ENCODE results near the gene GMPPA.

Gene GMPPA

DNA sequence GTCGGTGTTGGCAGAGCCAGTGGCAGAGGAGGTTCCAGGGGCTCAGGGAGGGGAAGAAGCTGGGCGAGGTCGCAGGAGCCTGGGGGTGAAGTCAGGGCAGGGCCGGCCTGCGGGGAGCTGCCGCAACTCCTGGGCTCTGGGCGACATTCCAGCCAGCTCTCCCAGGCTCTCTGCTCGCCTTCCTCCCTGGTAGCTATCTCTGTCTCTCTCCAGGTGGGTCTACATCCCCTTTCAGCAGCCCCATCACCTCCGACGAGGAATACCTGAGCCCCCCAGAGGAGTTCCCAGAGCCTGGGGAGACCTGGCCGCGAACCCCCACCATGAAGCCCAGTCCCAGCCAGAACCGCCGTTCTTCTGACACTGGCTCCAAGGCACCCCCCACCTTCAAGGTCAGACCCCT is 37.0 kb upstream of the GMPPA start:
- TF ChIP-seq OSR1 (CRISPR knock-in tag; IDR thresholded peaks at IDR 0.05) (no peak), RARB (CRISPR knock-in tag; IDR thresholded peaks at IDR 0.05) (no peak), ZC3H10 (CRISPR knock-in tag; IDR thresholded peaks at IDR 0.05) (no peak), ZFP30 (CRISPR knock-in tag; IDR thresholded peaks at IDR 0.05) (no peak), POU6F1 (CRISPR knock-in tag; IDR thresholded peaks at IDR 0.05; ENCODE audit: borderline replicate concordance, low read depth) (no peak), ISL1 (CRISPR knock-in tag; IDR thresholded peaks at IDR 0.05) (no peak)
- TF ChIP-seq, protein P1, sequence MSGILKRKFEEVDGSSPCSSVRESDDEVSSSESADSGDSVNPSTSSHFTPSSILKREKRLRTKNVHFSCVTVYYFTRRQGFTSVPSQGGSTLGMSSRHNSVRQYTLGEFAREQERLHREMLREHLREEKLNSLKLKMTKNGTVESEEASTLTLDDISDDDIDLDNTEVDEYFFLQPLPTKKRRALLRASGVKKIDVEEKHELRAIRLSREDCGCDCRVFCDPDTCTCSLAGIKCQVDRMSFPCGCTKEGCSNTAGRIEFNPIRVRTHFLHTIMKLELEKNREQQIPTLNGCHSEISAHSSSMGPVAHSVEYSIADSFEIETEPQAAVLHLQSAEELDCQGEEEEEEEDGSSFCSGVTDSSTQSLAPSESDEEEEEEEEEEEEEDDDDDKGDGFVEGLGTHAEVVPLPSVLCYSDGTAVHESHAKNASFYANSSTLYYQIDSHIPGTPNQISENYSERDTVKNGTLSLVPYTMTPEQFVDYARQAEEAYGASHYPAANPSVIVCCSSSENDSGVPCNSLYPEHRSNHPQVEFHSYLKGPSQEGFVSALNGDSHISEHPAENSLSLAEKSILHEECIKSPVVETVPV (CRISPR knock-in tag; IDR thresholded peaks at IDR 0.05), result no peak
- no peak for ATAC-seq

GRCh38 chr2:219462349-219462748 is 36.3 kb upstream of the GMPPA start:
- TF ChIP-seq ZNF565 (CRISPR knock-in tag; conservative IDR thresholded peaks at IDR 0.05; ENCODE audit: low read depth) (no peak), ISL1 (CRISPR knock-in tag; IDR thresholded peaks at IDR 0.05) (no peak), ESRRG (CRISPR knock-in tag; IDR thresholded peaks at IDR 0.05) (no peak), BACH2 (CRISPR knock-in tag; IDR thresholded peaks at IDR 0.05; ENCODE audit: borderline replicate concordance) (no peak), OSR1 (CRISPR knock-in tag; IDR thresholded peaks at IDR 0.05) (no peak), GLIS3 (CRISPR knock-in tag; IDR thresholded peaks at IDR 0.05) (no peak), SNAI2 (CRISPR knock-in tag; IDR thresholded peaks at IDR 0.05) (no peak), ZC3H10 (CRISPR knock-in tag; IDR thresholded peaks at IDR 0.05) (no peak)
- TF ChIP-seq, protein P1 (CRISPR knock-in tag; IDR thresholded peaks at IDR 0.05), result no peak
- no peak for ATAC-seq

DNA sequence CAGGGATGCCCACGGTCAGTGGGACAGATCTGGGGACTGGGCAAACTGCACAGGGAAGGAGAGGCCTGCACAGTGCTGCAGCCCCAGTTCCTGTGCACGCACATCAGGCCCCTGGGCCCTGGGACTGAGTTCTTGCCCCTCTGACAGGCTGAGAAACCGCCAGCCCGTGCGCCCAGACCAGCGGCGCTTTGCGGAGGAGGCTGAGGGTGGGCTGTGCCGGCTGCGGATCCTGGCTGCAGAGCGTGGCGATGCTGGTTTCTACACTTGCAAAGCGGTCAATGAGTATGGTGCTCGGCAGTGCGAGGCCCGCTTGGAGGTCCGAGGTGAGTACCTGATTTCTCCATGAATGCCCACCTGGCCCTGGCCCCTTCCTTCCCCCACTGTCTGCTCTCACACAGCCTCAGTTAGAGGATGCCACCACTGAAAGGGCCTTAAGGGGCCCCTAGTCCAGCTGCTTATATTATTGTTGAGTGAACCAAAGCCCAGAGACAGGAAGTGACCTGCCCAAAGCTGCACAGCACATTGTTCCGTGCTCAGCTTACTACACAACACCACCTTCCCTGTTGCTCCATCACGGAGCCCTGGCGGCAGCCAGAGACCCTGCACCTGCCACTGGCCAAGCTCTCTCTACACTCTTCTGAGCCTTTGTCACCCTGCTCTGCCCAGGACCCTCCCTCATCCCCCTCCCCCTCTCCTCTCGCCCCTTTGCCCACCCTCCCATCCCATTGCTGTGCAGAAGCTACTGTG is 34.2 kb upstream of the GMPPA start:
- ATAC-seq, result no peak
- TF ChIP-seq GLIS3 (CRISPR knock-in tag; IDR thresholded peaks at IDR 0.05), result no peak
- no peak for TF ChIP-seq ARNTL (CRISPR knock-in tag; IDR thresholded peaks at IDR 0.05; ENCODE audit: borderline replicate concordance, low read depth)
- TF ChIP-seq, protein P2, sequence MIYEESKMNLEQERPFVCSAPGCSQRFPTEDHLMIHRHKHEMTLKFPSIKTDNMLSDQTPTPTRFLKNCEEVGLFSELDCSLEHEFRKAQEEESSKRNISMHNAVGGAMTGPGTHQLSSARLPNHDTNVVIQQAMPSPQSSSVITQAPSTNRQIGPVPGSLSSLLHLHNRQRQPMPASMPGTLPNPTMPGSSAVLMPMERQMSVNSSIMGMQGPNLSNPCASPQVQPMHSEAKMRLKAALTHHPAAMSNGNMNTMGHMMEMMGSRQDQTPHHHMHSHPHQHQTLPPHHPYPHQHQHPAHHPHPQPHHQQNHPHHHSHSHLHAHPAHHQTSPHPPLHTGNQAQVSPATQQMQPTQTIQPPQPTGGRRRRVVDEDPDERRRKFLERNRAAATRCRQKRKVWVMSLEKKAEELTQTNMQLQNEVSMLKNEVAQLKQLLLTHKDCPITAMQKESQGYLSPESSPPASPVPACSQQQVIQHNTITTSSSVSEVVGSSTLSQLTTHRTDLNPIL (CRISPR knock-in tag; IDR thresholded peaks at IDR 0.05; ENCODE audit: low read depth), result no peak
- TF ChIP-seq ESRRG (CRISPR knock-in tag; IDR thresholded peaks at IDR 0.05), result no peak
- TF ChIP-seq ZC3H10 (CRISPR knock-in tag; IDR thresholded peaks at IDR 0.05), result no peak
- TF ChIP-seq ZFP30 (CRISPR knock-in tag; IDR thresholded peaks at IDR 0.05), result no peak

DNA sequence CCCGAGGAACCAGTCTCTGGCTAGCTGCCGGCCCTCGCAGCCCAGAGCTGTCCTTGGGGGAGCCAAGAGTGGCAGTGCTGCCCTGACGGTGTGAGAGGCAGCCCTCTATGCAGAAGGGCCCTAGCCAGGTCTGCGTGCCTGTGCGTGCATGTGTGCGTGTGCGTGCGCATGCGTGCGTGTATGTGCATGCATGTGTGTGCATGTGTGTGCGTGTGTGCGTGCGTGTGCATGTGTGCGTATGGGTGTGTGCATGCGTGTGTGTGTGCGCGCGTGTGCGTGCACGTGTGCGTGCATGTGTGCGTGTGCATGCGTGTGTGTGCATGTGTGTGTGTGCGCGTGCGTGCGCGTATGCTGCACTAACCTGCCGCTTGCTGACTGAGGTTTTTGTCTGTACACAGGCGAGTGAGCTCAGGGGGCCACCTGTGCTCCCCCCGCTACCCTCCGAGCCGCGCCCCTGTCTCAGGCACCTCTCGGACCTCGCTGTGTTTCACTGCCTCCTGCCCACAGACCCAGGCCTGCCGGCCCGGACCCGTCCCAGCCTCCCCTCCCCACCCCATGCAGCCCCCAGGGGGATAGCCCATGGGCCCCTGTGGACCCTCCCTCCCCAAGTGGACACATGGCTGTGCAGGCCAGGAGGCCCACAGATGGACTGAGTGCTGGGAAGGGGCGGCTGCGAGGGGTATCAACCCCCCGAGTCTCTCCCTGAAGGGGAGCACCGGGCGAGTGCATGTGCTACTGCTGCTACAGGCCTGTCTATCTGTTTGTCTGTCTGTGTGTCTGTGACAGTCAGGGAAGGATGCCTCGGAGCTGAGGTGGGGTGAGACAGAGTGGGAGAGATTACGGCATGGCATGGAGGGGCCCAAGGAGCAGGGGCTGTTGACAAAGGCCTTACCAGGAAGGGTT is 32.8 kb upstream of the GMPPA start:
- no peak for ATAC-seq
- TF ChIP-seq, protein P3, sequence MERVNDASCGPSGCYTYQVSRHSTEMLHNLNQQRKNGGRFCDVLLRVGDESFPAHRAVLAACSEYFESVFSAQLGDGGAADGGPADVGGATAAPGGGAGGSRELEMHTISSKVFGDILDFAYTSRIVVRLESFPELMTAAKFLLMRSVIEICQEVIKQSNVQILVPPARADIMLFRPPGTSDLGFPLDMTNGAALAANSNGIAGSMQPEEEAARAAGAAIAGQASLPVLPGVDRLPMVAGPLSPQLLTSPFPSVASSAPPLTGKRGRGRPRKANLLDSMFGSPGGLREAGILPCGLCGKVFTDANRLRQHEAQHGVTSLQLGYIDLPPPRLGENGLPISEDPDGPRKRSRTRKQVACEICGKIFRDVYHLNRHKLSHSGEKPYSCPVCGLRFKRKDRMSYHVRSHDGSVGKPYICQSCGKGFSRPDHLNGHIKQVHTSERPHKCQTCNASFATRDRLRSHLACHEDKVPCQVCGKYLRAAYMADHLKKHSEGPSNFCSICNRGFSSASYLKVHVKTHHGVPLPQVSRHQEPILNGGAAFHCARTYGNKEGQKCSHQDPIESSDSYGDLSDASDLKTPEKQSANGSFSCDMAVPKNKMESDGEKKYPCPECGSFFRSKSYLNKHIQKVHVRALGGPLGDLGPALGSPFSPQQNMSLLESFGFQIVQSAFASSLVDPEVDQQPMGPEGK (CRISPR knock-in tag; IDR thresholded peaks at IDR 0.05; ENCODE audit: borderline replicate concordance), result no peak
- TF ChIP-seq TOX (CRISPR knock-in tag; IDR thresholded peaks at IDR 0.05; ENCODE audit: borderline replicate concordance), result no peak
- no peak for TF ChIP-seq SNAI2 (CRISPR knock-in tag; IDR thresholded peaks at IDR 0.05)
- no peak for TF ChIP-seq ZC3H10 (CRISPR knock-in tag; IDR thresholded peaks at IDR 0.05)
- TF ChIP-seq ISL1 (CRISPR knock-in tag; IDR thresholded peaks at IDR 0.05), result no peak
- no peak for TF ChIP-seq BACH2 (CRISPR knock-in tag; IDR thresholded peaks at IDR 0.05; ENCODE audit: borderline replicate concordance)
- no peak for TF ChIP-seq ARNTL (CRISPR knock-in tag; IDR thresholded peaks at IDR 0.05; ENCODE audit: borderline replicate concordance, low read depth)
- no peak for TF ChIP-seq ESRRG (CRISPR knock-in tag; IDR thresholded peaks at IDR 0.05)
- TF ChIP-seq ZFP30 (CRISPR knock-in tag; IDR thresholded peaks at IDR 0.05), result no peak
- no peak for TF ChIP-seq TCF4 (CRISPR knock-in tag; IDR thresholded peaks at IDR 0.05; ENCODE audit: borderline replicate concordance)
- TF ChIP-seq RARB (CRISPR knock-in tag; IDR thresholded peaks at IDR 0.05), result no peak
- no peak for TF ChIP-seq TSHZ2 (CRISPR knock-in tag; IDR thresholded peaks at IDR 0.05)
- TF ChIP-seq ZNF8 (CRISPR knock-in tag; IDR thresholded peaks at IDR 0.05), result no peak
- TF ChIP-seq PPARA (CRISPR knock-in tag; IDR thresholded peaks at IDR 0.05; ENCODE audit: borderline replicate concordance), result no peak
